NCI-H1436 treated with DMSO at 0.1 percent for 48 hours (cell line): Measurements from ENCODE around the gene OR4P4.

Source experiments
- DNase-seq: peaks from one replicate; lab custom pipeline; 2025; lab: John Stamatoyannopoulos, UW

Gene OR4P4

GRCh38 chr11:55634813-55635212 is at the start of gene OR4P4:
TSS of gene OR4P4 (plus strand) at chr11:55635113.
- DNase-seq: no peak

- no peak for DNase-seq
Observed at GRCh38 chr11:55607545-55607944, 27.4 kb upstream of the OR4P4 start, which contains the start of gene OR4C11. TSS of gene OR4C11 (minus strand) at chr11:55607645. CDS start at chr11:55604373, 3,272 bp downstream.

DNA sequence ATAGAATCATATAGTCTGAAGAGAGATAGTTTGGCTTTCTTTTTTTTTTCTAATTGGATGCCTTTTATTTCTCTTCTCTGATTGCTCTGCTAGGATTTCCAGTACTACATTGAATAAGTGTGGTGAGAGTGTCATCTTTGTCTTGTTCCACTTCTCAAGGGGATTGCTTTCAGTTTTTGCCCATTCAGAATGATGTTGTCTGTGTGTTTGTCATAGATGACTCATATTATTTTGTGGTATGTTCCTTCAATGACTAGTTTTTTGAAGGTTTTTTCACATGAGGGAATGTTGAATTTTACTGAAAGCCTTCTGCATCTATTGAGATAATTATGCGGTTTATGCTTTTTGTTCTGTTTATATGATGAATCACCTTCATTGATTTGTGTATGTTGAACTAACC is 10.4 kb upstream of the OR4P4 start:
- no peak for DNase-seq

GRCh38 chr11:55648027-55648426 is 13.1 kb downstream of the OR4P4 start, which contains the start of gene OR4S2:
TSS of gene OR4S2 (plus strand) at chr11:55648327. CDS start at chr11:55650904, 2,577 bp downstream.
- no peak for DNase-seq

DNA sequence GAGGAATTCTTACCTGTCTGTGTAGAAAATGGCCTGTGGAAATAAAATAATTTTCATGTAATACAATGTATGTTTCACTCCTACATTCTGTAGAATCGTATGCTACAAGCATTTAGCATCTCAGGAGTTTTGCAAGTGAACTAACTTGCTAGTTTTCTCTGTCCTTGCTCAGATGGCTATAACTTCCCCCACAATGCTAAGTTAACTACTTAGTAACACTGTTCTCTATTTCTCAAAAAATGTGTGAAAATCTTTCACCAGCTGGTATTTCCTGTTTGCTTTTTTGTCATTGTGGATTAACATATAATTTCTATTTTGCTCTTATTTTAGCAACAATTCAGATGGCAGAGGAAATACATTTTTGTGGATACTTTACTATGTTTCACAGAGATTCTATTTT is 17.6 kb downstream of the OR4P4 start:
- DNase-seq: no peak

DNA sequence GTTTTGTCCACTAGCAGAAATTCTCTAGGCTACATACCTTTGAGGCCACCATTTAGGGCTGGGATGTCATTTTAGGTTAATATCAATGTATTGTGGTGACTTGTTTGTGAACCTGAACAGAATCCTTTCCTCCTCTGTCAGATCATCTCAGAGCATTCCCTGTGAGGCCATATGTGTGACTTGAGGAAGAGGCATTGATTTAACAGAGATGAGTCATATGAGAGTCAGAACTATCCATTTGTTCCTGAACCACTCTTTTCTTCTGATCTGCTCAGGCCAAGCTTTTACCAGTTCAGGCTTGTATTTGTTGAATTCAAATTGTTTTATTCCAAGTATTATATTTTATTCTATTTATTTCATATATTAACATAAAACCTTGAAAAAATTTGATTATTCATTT is 20.2 kb downstream of the OR4P4 start:
- DNase-seq: no peak

DNA sequence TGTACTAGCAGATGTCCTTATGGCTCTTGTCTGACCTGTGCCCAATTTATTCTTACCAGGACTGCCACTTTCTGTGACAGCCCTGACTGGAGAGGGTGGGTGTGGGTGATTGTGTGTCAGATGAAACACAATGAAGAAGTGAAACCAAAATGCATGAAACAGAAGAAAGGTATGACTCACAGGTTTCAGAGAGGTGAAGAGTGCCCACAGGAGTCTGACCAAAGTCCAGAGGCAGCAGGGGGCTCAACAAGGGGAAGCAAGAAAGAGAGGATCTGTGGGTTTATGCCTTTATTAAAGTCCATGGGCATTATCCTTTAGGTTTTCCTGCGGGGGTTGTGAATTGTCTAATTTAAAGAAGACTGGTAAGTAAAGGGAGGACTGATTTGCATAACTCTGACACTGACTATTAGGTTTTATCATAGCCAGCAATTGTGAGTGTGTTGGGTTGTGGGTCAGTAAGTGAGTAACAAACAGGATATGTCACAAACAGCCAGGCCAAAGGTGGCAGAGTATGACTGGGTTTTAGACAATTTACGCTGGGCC is 23.2 kb downstream of the OR4P4 start:
- DNase-seq: no peak

- DNase-seq: no peak
Observed at GRCh38 chr11:55658608-55659007, 23.7 kb downstream of the OR4P4 start.

- DNase-seq: no peak
Observed at GRCh38 chr11:55661901-55662300, 27.0 kb downstream of the OR4P4 start, which contains the start of gene OR4C6. TSS of gene OR4C6 (plus strand) at chr11:55662201. CDS start at chr11:55665167, 2,966 bp downstream.

DNA sequence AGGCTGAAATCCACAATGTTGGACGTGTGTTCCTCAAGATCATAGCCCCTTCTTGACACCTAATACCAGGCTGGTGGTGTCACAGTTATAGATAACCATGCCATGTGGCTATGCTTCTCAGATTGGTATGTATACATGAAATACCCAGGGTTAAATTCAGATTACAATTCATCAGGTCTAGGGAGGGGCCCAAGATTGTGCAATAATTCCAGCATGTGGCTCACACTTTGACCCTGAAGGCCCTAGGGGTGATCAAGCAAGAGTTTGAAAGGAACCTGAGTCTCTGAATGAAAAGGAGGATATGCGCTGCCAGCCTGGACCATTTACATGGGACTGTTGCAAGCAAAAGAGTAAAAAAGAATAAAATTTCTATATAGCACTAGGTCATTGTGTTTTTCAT is 34.5 kb downstream of the OR4P4 start:
- DNase-seq: no peak

GRCh38 chr11:55673860-55674259 is 38.9 kb downstream of the OR4P4 start:
- DNase-seq: no peak
